Measurements from ENCODE around the gene SH3GL3. TPM values are rescaled to one million over a fixed set of nuclear protein-coding genes. Genes with fewer than 3 reads are reported as not detected.

Gene SH3GL3
- total RNA-seq, 1 donor from 2014 or later = 1.2 TPM

DNA sequence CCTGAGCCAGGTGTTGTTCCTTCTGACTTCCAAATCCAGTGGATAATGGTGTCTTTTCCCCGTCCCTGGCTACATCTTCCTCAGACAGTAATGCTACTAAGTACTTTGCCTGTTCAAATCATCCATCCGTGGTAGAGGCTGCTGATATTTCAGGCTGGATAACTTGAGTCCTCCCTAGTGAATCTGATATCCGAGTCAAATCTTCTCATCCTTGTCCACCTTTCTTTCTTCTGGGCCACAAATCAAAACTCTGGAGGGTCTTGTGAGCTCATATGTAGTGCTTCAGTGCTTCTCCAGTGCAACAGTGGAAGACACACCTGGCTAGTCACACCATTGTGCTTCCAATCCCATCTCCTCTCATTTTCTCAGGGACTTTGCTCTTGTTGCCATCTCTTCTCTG is 11.2 kb downstream of the SH3GL3 start:
- no peak for DNase-seq (ENCODE audit: low spot score, unreplicated experiment)
- no peak overlapping the region for H3K4me3 Mint-ChIP-seq (ENCODE audit: low read depth)
- TF ChIP-seq, protein P1, sequence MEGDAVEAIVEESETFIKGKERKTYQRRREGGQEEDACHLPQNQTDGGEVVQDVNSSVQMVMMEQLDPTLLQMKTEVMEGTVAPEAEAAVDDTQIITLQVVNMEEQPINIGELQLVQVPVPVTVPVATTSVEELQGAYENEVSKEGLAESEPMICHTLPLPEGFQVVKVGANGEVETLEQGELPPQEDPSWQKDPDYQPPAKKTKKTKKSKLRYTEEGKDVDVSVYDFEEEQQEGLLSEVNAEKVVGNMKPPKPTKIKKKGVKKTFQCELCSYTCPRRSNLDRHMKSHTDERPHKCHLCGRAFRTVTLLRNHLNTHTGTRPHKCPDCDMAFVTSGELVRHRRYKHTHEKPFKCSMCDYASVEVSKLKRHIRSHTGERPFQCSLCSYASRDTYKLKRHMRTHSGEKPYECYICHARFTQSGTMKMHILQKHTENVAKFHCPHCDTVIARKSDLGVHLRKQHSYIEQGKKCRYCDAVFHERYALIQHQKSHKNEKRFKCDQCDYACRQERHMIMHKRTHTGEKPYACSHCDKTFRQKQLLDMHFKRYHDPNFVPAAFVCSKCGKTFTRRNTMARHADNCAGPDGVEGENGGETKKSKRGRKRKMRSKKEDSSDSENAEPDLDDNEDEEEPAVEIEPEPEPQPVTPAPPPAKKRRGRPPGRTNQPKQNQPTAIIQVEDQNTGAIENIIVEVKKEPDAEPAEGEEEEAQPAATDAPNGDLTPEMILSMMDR (IDR thresholded peaks at IDR 0.05; ENCODE audit: unreplicated experiment) = no peak
- no peaks in the 10 kb centered on the region for H3K4me1 Mint-ChIP-seq (ENCODE audit: low read depth)
- H3K9me3 Mint-ChIP-seq (ENCODE audit: low read depth) = peaks cover 9% of the 10 kb centered on the region
- no peaks in the 10 kb centered on the region for H3K36me3 Mint-ChIP-seq (ENCODE audit: insufficient read depth)
- peaks cover 5% of the 10 kb centered on the region for H3K27me3 Mint-ChIP-seq
- H3K27ac Mint-ChIP-seq = no peak overlapping the region

DNA sequence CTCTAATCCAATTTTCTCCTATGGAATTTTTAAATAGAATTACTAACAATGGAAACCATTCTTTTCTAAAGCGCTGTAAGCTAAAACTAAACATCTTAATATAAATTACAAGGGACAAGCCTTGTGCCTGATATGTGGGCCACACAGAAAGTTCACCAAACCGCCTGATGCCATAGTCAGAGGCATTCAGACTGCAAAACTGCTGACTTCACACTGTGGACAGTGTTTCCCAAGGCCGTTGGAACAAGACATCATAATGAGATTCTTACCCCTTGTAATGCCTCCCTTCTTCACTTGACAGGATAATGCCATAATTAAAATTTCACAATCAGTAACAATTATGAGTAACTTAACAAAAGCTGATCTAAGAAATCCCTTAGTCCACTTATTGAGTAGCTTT is 14.9 kb downstream of the SH3GL3 start:
- Mint-ChIP-seq H3K27ac (no peak overlapping the region), H3K9me3 (ENCODE audit: low read depth) (peaks cover 7% of the 10 kb centered on the region), H3K4me3 (ENCODE audit: low read depth) (no peak overlapping the region), H3K36me3 (ENCODE audit: insufficient read depth) (no peaks in the 10 kb centered on the region), H3K27me3 (peaks cover 5% of the 10 kb centered on the region), H3K4me1 (ENCODE audit: low read depth) (no peaks in the 10 kb centered on the region)
- DNase-seq (ENCODE audit: low spot score, unreplicated experiment) = no peak
- TF ChIP-seq, protein P1 (IDR thresholded peaks at IDR 0.05; ENCODE audit: unreplicated experiment) = no peak

DNA sequence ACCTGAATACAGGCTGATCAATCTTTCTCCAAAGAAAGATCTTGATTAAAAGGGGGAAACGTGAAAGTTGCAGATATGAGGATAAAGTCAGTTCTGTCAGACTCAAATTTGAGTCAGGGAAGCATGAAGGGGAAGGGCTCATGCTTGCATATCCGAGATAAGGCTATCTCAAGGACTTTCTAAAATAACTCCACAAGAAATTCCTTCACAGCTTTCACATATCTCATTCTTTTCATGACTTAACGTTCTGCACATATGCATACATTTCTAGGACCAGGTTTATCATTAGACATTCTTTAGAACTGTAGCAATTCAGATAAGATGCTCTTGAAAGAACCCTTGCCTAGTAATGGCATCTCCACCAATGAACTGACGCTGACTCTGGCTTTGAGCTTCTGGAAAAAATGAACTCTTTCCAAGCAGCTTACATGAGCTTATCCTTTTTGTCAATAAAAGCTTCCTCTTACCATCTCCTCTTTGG is 15.9 kb downstream of the SH3GL3 start:
- Mint-ChIP-seq H3K4me1 (ENCODE audit: low read depth) (no peaks in the 10 kb centered on the region), H3K4me3 (ENCODE audit: low read depth) (no peak overlapping the region), H3K27me3 (peaks cover 5% of the 10 kb centered on the region), H3K27ac (no peak overlapping the region), H3K36me3 (ENCODE audit: insufficient read depth) (no peaks in the 10 kb centered on the region), H3K9me3 (ENCODE audit: low read depth) (peaks cover 5% of the 10 kb centered on the region)
- DNase-seq (ENCODE audit: low spot score, unreplicated experiment) = no peak
- TF ChIP-seq, protein P1 (IDR thresholded peaks at IDR 0.05; ENCODE audit: unreplicated experiment) = no peak

DNA sequence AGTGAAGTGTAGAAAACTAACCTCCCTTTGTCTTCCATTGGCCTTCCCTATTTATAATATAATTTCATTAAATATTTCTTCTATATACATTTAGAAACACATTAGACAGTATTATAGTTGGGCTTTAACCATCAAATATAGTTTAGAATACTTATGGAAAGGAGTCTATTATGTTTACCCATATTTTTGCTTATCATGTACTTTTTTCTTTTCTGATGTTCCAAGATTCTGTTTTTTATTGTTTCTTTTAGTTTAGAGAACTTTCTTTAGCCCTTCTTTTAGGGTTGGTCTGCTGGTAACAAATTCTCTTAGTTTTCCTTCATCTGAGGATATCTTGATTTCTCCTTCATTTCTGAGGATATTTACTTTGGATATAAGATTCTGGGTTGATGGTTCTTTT is 23.7 kb downstream of the SH3GL3 start:
- H3K9me3 Mint-ChIP-seq (ENCODE audit: low read depth) = peaks cover 11% of the 10 kb centered on the region
- DNase-seq (ENCODE audit: low spot score, unreplicated experiment) = no peak
- TF ChIP-seq, protein P1 (IDR thresholded peaks at IDR 0.05; ENCODE audit: unreplicated experiment) = no peak
- no peak overlapping the region for H3K27ac Mint-ChIP-seq
- H3K36me3 Mint-ChIP-seq (ENCODE audit: insufficient read depth) = peaks cover 1% of the 10 kb centered on the region
- peaks cover 7% of the 10 kb centered on the region for H3K4me1 Mint-ChIP-seq (ENCODE audit: low read depth)
- no peak overlapping the region for H3K4me3 Mint-ChIP-seq (ENCODE audit: low read depth)
- H3K27me3 Mint-ChIP-seq = no peaks in the 10 kb centered on the region

DNA sequence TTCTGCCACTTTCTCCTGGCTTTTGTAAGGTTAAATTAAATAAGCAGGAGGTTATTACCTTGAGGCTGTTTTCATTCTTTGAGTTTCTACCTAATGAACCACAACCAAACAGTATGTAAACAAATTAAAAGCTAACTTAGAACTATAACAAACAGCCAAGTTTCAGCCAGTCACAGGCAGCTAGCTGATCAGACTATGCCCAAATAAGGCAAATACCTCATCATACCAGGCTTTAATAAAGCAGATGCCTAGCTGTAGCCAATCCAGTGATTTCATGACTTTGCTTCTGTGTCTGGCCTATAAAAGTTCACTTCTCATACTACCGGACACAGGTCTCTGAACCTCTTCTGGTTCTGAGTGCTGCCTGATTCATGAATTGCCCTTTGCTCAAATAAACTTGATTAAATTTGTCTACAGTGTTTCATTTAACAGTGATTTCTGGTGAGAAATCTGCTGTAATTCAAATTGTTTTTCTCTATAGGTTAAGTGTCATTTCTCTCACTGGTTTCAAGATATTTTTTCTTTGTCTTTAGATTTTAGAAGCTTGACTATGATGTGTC is 24.2 kb downstream of the SH3GL3 start:
- DNase-seq (ENCODE audit: low spot score, unreplicated experiment) = no peak
- no peaks in the 10 kb centered on the region for H3K27me3 Mint-ChIP-seq
- H3K27ac Mint-ChIP-seq = no peak overlapping the region
- peaks cover 1% of the 10 kb centered on the region for H3K36me3 Mint-ChIP-seq (ENCODE audit: insufficient read depth)
- H3K4me1 Mint-ChIP-seq (ENCODE audit: low read depth) = peaks cover 7% of the 10 kb centered on the region
- TF ChIP-seq, protein P1 (IDR thresholded peaks at IDR 0.05; ENCODE audit: unreplicated experiment) = no peak
- peaks cover 11% of the 10 kb centered on the region for H3K9me3 Mint-ChIP-seq (ENCODE audit: low read depth)
- H3K4me3 Mint-ChIP-seq (ENCODE audit: low read depth) = no peak overlapping the region

Data from progenitor cell of endocrine pancreas (in vitro differentiated cells).